ENCODE data around the gene RNASEH2C. TPM values are rescaled to one million over a fixed set of nuclear protein-coding genes. Genes with fewer than 3 reads are reported as not detected.
A peak's percentile ranks its signal among the peaks of the same experiment; 100 is the strongest.

RNASEH2C gene
- total and polyA plus RNA-seq, 2 of the 13 experiments (the other 11 are each of a cell fraction or from before 2014, with no cell fraction given): 27.4 to 50.9 TPM

GRCh38 chr11:65711785-65712632 is 8.6 kb downstream of the RNASEH2C start, which contains the start of gene KAT5 (continued):
- TF ChIP-seq TRIM22 (IDR thresholded peaks at IDR 0.05) (no peak), TFAP4 (IDR thresholded peaks at IDR 0.05; ENCODE audit: borderline replicate concordance, low read depth) (no peak; the same call in 1 of the 2 replicates), ZNF276 (CRISPR knock-in tag; IDR thresholded peaks at IDR 0.05; ENCODE audit: low read depth) (peak; percentile 95; the same call in 1 of the 2 replicates), ARID2 (CRISPR knock-in tag; IDR thresholded peaks at IDR 0.05; ENCODE audit: borderline replicate concordance) (peak; percentile 86; the same call in 1 of the 2 replicates), PRDM15 (CRISPR knock-in tag; IDR thresholded peaks at IDR 0.05) (no peak), ZKSCAN8 (CRISPR knock-in tag; IDR thresholded peaks at IDR 0.05; ENCODE audit: borderline replicate concordance) (peak; percentile 74; the same call in 1 of the 2 replicates), ZNF780A (CRISPR knock-in tag; IDR thresholded peaks at IDR 0.05) (peak; percentile 90), HNF4G (IDR thresholded peaks at IDR 0.05; ENCODE audit: borderline replicate concordance, low read depth, low read length) (no peak), HNF4G (CRISPR knock-in tag; IDR thresholded peaks at IDR 0.05; ENCODE audit: borderline replicate concordance, low read depth) (0 out of 2 replicates have a peak, but pooled peaks have one; percentile 77), ZNF674 (CRISPR knock-in tag; IDR thresholded peaks at IDR 0.05; ENCODE audit: low read depth) (no peak), ZNF569 (CRISPR knock-in tag; IDR thresholded peaks at IDR 0.05; ENCODE audit: borderline replicate concordance) (no peak; the same call in 1 of the 2 replicates), ZNF615 (CRISPR knock-in tag; IDR thresholded peaks at IDR 0.05; ENCODE audit: borderline replicate concordance) (peak; percentile 59; the same call in 1 of the 2 replicates), ATF2 (CRISPR knock-in tag; IDR thresholded peaks at IDR 0.05) (peak; percentile 72), CEBPG (CRISPR knock-in tag; IDR thresholded peaks at IDR 0.05) (no peak)
